ENCODE results near the gene C22orf23.

C22orf23 gene

GRCh38 chr22:37953437-37954179 is at the start of gene C22orf23, which contains the start of gene POLR2F:
Gene C22orf23 (minus strand): TSS chr22:37953601. CDS start chr22:37953149, 452 bp downstream.
Gene POLR2F (plus strand): TSS chr22:37953699. CDS start chr22:37953788, 89 bp downstream.
- TF ChIP-seq CTCF (IDR thresholded peaks at IDR 0.05; ENCODE audit: insufficient read depth, low read length, poor library complexity, severe bottlenecking), result peak; percentile 10
- DNase-seq (ENCODE audit: extremely low read depth, insufficient read length), result peak; percentile 88
- H3K4me3 ChIP-seq (replicated peaks; ENCODE audit: low read depth, low read length), result peak within 1 kb of the TSS; percentile 93
- H3K27me3 ChIP-seq (replicated peaks; ENCODE audit: control insufficient read depth, insufficient read depth, low read length), result no peaks in the 10 kb centered on the region
- H3K36me3 ChIP-seq (ENCODE audit: control insufficient read depth, insufficient read depth, low read length), result peaks cover 8% of the 10 kb centered on the region

- Histone ChIP-seq H3K27me3 (replicated peaks; ENCODE audit: control insufficient read depth, insufficient read depth, low read length) (no peaks in the 10 kb centered on the region; the same call in 1 of the 2 replicates), H3K4me3 (replicated peaks; ENCODE audit: low read depth, low read length) (no peak overlapping the region), H3K36me3 (ENCODE audit: control insufficient read depth, insufficient read depth, low read length) (no peaks in the 10 kb centered on the region)
- DNase-seq (ENCODE audit: extremely low read depth, insufficient read length), result no peak
- no peak for TF ChIP-seq CTCF (IDR thresholded peaks at IDR 0.05; ENCODE audit: insufficient read depth, low read length, poor library complexity, severe bottlenecking)
Observed at GRCh38 chr22:37999640-38000272, 46.4 kb upstream of the C22orf23 start.

GRCh38 chr22:37999236-37999635 is 45.8 kb upstream of the C22orf23 start:
- no peak for TF ChIP-seq CTCF (IDR thresholded peaks at IDR 0.05; ENCODE audit: insufficient read depth, low read length, poor library complexity, severe bottlenecking)
- no peak for DNase-seq (ENCODE audit: extremely low read depth, insufficient read length)
- Histone ChIP-seq H3K4me3 (replicated peaks; ENCODE audit: low read depth, low read length) (no peak overlapping the region), H3K36me3 (ENCODE audit: control insufficient read depth, insufficient read depth, low read length) (no peaks in the 10 kb centered on the region), H3K27me3 (replicated peaks; ENCODE audit: control insufficient read depth, insufficient read depth, low read length) (no peaks in the 10 kb centered on the region; the same call in 1 of the 2 replicates)

- no peak for DNase-seq (ENCODE audit: extremely low read depth, insufficient read length)
- H3K27me3 ChIP-seq (replicated peaks; ENCODE audit: control insufficient read depth, insufficient read depth, low read length), result no peaks in the 10 kb centered on the region; the same call in 1 of the 2 replicates
- no peak overlapping the region for H3K4me3 ChIP-seq (replicated peaks; ENCODE audit: low read depth, low read length)
- no peaks in the 10 kb centered on the region for H3K36me3 ChIP-seq (ENCODE audit: control insufficient read depth, insufficient read depth, low read length)
- no peak for TF ChIP-seq CTCF (IDR thresholded peaks at IDR 0.05; ENCODE audit: insufficient read depth, low read length, poor library complexity, severe bottlenecking)
Observed at GRCh38 chr22:37998543-37998942, 45.1 kb upstream of the C22orf23 start.

GRCh38 chr22:37996515-37997246 is 43.3 kb upstream of the C22orf23 start:
- DNase-seq (ENCODE audit: extremely low read depth, insufficient read length), result no peak
- no peak for TF ChIP-seq CTCF (IDR thresholded peaks at IDR 0.05; ENCODE audit: insufficient read depth, low read length, poor library complexity, severe bottlenecking)
- Histone ChIP-seq H3K4me3 (replicated peaks; ENCODE audit: low read depth, low read length) (no peak overlapping the region), H3K27me3 (replicated peaks; ENCODE audit: control insufficient read depth, insufficient read depth, low read length) (no peaks in the 10 kb centered on the region; the same call in 1 of the 2 replicates), H3K36me3 (ENCODE audit: control insufficient read depth, insufficient read depth, low read length) (no peaks in the 10 kb centered on the region)
